Fibroblast of peridontal ligament (primary cell): ENCODE results near the gene ARID1A.

ENCODE experiments used
- DNase-seq: peaks from one replicate; pipeline ENCODE4 v3.0.0-alpha.2; 2010; ENCODE audit errors: extremely low read depth

ARID1A gene

DNA sequence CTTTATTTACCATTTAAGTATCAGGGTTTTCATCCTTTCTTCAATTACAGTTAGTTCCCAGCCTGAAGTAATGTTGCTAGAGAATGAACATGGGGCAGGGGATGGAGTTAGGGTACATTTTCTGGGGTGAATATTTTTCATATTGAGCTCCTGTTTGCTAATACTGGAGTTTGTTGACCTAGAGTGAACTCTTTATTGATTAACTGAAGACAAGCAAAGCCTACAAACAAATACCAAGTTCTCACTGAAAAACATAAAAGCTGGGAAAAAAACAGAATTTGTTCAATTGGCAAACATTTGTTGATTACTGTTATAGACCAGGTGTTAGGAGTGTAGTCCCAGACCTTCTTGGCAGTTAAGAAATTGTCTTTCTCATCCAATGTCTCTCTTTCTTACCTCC lies 63.7 kb downstream of the ARID1A start:
- no peak for DNase-seq

DNA sequence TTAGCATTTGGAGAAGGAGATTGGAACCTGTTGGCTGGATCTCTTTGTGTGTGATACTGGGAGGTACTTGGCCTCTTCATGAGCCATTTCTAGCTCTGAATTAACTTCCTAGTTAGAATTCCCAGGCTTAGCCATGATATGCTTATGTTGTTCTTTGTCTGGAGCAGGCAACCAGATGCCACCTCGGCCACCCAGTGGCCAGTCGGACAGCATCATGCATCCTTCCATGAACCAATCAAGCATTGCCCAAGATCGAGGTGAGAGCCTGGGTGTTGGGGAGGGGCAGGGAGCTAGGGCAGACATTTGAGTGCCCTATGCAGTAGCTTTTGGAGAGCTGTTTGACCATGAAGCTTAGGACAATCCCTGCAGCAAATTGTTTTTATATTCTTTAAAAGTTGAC lies 65.4 kb downstream of the ARID1A start:
- DNase-seq: no peak

DNA sequence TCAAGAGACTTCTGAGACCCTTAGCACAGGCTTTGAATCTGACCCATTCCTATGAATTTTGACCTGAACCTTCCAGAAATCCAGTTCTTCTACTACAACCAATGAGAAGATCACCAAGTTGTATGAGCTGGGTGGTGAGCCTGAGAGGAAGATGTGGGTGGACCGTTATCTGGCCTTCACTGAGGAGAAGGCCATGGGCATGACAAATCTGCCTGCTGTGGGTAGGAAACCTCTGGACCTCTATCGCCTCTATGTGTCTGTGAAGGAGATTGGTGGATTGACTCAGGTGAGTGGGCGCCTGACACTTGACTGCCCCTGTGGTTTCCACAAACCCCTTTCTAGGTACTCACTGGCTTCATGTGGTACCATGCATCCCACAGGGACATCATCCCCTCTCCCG lies 71.9 kb downstream of the ARID1A start:
- no peak for DNase-seq

DNA sequence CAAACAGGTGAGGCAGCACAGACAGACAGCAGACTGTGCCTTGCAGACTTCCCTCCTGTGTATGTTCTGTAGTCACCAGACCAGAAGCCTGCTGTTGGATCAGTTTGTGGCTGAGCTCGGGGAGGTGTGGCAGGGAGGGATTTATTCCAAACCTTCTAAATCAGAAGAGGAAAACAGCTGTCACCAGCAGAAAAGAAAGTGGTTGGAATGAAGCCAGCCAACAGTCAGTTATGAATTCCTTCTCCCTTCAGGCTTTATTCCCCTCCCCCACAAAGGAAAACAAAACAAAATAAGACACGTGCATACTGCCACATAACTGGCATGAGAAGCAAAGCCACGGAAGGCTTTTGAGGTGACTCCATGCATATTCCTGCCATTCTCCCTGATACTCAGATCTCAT lies 72.9 kb downstream of the ARID1A start:
- peak; percentile 69 for DNase-seq

DNA sequence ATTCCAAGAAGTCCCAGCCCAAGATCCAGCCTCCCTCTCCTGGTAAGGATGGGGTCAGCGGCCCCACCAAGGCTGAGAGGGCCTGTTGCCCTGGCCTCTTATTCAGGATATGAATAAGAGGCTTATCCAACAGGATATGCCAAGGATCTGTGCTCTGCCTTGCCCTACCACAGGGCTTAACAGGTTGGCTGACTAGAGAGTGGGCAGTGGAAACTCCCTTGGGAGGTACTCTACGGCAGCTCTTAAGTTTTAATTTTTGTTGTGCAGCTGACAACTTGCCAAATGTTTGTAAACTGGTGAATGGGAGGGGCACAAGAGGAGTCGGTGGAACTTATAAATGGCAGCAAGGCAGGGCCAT lies 75.4 kb downstream of the ARID1A start:
- DNase-seq: no peak

DNA sequence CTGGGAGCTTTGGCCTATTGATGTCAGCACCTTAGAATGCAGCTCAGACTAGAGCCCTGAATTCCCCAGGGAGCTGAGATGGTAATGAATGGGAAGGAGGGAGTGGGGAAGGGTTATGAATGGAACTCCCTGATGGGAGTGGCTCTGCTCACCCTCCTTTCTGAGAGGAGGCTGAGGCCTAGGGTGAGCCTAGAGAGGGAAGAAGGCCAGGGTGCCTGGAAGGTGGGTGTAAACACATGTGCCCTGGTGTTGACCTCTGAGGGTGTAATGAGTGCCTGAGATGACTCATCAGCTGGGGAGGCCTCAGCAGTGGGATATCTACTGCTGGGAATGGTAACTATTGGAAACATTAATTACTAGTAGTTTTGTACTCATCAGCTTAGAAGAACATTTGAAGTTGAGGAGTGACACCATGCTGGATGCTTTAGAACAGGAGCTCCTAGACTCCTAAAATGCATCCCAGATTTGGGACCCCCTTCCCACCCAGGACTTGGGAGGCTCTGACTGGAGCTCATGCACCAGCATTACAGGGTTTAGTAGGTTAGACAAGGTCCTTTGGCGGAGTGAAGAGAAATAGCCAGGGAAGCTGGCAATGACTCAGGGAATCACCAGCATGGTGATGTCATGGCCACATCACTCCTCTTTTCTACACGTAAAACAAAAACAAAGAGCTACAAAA lies 76.0 kb downstream of the ARID1A start:
- peak; percentile 93 for DNase-seq

DNA sequence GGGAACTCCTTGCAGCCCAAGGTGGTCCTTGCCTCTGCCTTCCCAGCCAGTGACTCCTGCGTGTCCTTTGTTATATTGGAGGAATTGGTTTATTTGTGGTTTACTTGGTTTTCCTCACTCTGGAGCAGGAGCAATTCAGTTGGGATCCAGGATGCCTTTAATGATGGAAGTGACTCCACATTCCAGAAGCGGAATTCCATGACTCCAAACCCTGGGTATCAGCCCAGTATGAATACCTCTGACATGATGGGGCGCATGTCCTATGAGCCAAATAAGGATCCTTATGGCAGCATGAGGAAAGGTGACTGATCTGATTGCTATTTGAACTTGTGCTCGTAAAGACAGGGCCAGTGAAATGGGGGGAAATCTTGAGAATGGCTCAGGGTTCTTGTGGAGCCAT lies 76.9 kb downstream of the ARID1A start:
- peak; percentile 94 for DNase-seq

DNA sequence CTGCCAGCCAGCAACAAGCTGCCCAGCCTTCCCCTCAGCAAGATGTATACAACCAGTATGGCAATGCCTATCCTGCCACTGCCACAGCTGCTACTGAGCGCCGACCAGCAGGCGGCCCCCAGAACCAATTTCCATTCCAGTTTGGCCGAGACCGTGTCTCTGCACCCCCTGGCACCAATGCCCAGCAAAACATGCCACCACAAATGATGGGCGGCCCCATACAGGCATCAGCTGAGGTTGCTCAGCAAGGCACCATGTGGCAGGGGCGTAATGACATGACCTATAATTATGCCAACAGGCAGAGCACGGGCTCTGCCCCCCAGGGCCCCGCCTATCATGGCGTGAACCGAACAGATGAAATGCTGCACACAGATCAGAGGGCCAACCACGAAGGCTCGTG lies 78.6 kb downstream of the ARID1A start:
- DNase-seq: no peak

DNA sequence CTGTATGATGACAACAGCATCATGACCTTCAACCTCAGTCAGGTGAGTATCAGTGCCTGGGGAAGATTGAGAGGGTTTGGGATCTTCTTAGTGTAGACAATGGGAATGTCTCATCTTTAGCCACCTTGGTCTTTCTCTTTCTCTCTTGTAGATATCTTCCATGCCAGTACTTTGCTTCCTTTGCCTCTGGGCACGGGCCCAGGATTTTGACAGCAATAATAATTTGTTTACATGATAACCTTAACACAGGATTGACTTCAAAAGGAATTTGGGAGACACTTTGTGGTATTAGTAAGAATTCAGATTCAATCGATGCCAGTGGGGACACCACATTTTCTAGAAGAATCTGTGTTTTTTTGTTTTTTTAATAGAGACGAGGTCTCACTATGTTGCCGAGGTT lies 79.9 kb downstream of the ARID1A start:
- no peak for DNase-seq

DNA sequence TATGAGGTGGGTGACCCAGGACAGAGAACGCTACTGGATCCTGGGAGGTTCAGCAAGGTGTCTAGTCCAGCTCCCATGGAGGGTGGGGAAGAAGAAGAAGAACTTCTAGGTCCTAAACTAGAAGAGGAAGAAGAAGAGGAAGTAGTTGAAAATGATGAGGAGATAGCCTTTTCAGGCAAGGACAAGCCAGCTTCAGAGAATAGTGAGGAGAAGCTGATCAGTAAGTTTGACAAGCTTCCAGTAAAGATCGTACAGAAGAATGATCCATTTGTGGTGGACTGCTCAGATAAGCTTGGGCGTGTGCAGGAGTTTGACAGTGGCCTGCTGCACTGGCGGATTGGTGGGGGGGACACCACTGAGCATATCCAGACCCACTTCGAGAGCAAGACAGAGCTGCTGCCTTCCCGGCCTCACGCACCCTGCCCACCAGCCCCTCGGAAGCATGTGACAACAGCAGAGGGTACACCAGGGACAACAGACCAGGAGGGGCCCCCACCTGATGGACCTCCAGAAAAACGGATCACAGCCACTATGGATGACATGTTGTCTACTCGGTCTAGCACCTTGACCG lies 83.4 kb downstream of the ARID1A start:
- no peak for DNase-seq

DNA sequence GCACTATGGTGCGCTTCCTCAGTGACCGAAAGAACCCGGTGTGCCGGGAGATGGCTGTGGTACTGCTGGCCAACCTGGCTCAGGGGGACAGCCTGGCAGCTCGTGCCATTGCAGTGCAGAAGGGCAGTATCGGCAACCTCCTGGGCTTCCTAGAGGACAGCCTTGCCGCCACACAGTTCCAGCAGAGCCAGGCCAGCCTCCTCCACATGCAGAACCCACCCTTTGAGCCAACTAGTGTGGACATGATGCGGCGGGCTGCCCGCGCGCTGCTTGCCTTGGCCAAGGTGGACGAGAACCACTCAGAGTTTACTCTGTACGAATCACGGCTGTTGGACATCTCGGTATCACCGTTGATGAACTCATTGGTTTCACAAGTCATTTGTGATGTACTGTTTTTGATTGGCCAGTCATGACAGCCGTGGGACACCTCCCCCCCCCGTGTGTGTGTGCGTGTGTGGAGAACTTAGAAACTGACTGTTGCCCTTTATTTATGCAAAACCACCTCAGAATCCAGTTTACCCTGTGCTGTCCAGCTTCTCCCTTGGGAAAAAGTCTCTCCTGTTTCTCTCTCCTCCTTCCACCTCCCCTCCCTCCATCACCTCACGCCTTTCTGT lies 84.6 kb downstream of the ARID1A start:
- DNase-seq: no peak

DNA sequence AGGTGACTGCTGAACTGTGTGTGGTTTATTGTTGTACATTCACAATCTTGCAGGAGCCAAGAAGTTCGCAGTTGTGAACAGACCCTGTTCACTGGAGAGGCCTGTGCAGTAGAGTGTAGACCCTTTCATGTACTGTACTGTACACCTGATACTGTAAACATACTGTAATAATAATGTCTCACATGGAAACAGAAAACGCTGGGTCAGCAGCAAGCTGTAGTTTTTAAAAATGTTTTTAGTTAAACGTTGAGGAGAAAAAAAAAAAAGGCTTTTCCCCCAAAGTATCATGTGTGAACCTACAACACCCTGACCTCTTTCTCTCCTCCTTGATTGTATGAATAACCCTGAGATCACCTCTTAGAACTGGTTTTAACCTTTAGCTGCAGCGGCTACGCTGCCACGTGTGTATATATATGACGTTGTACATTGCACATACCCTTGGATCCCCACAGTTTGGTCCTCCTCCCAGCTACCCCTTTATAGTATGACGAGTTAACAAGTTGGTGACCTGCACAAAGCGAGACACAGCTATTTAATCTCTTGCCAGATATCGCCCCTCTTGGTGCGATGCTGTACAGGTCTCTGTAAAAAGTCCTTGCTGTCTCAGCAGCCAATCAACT lies 85.5 kb downstream of the ARID1A start:
- DNase-seq: no peak

DNA sequence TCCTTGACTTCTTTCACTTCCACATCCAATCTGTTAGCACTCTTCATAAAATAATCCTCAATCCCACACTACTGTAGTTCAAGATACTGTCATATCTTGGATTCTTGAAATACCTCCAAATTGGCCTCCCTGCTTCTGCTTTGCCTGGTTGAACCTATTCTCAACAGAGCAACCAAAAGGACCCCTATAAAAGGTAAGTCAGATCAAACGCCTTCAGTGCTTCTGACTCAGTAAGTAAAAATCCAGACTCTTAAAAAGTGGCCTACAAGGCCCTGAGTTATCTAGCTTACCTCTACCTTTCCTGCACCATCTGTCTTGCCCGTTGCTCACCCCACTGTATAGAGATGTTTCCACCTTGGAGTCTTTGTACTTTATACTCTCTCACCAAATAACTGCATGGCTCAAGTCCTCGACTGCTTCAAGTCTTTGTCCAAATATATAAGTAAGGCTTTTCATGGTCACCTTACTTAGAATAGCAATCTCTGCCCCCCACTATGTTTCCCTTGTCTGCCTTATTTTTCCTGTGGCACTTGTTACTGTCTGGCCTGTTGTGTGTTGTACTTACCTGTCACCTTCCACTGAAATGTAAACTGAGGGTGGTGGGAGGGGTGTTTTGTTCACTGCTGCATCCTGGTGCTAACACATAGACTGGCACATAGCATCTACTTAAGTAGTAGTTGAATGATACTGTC lies 86.9 kb downstream of the ARID1A start:
- no peak for DNase-seq

DNA sequence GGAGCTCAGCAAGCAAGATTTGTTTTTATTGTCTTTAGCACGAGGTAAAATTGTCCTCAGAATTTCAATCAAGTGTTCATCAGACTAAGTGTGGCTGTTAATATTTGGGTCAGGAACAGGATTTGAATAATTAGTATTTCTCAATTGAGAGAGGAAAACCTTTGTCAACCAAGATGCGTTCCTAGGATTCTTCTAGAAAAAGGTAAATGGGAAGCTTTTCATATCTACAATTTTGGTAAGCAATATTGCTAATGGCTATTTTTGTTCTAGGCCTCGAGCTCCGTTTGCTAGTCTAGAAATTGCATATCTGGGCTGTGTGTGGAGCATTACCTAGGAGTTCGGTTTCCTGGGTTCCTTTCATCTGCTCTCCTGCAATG lies 87.8 kb downstream of the ARID1A start:
- DNase-seq: no peak

DNA sequence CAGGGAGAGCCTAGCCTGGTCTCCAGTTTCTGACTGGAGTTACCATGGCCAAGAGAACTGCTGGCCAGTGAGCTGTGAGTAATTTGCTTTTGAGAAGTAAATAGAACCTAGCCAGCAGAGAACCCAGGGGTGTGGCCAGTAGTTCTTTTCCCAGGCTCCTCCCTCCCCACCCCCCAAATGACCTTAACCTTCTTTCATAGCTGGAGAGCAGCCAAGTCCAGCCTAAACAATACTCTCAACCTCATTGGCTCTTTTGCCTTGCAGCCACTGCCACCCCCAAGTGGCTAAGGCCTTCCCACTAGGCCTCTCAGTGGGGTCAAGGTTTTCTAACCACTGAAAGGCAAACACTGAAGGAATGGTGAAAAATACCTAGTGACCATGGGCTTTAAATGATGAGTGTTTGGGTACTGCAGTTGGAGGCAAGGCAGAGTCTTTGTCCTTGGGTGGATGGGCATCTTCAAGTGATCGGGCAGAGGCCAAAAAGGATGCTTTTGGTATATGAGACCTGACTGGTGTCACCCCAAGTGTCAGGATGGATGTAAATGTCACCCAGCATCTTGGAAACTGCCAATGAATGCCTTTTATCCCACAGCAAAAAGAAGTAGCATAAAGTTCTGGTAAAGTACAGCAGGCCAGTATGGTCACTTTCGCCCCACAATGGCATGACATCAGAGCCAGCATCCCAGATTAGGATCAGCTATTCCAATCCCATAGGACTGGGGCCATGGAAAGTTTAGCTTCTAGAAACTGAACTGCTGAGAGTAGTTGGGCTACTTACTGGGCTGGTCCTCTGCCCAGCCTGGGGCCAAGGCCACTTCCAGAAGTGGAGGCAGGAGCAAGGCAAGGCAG lies 88.4 kb downstream of the ARID1A start:
- DNase-seq: peak; percentile 82

DNA sequence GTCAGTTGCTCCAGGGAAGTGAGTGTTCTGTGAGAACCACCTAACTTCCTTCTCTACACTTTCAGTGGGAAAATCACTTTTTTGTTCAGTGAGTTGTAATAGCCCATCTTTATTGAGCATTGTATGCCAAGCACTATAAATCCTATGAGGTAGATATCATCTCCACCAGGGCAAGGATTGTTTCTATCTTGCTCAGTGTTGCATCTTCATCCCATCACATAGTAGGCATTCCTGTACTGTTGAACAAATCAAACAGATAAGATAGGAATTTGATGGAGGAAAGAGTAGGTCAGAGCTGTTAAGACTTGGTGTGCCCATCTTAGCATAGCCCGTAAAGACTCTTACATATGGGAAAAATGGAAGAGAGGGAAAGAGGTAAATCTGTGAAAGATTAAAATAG lies 89.1 kb downstream of the ARID1A start:
- no peak for DNase-seq

DNA sequence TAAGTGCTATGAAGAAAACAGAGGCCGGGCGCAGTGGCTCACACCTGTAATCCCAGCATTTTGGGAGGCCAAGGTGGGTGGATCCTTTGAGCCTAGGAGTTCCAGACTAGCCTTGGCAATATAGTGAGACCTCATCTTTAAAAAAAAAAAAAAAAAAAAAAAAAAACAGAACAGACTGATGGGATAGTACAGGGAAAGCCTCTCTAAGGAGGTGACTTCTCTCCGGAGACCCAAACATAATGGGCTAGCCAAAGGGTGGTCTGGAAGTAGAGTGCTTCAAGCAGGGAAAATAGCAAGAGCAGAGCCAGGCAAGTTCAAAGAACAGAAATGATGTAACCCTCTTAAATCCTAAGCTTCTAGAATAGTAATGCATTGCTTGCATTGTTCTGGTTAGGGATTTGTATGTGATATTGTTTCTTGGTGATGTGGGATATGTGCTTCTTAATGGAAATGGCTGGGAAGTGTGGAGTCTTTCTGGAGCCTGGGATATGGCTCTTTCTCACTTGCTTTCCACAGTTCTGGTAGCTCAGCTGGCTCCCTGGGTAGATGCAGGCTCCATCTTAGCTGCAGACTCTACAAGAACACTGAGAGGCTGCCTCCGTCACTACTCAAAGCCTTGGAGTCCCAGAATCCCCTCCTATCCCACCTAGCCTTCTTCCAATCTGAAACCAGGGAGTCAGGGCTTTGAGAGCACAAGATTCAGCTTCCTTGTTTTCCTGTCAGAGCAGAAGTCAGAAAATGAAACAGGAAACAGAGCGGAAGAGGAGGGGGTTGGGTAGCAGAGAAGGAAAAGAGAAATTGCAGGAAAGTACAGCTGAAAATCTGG lies 90.0 kb downstream of the ARID1A start:
- peak; percentile 70 for DNase-seq

DNA sequence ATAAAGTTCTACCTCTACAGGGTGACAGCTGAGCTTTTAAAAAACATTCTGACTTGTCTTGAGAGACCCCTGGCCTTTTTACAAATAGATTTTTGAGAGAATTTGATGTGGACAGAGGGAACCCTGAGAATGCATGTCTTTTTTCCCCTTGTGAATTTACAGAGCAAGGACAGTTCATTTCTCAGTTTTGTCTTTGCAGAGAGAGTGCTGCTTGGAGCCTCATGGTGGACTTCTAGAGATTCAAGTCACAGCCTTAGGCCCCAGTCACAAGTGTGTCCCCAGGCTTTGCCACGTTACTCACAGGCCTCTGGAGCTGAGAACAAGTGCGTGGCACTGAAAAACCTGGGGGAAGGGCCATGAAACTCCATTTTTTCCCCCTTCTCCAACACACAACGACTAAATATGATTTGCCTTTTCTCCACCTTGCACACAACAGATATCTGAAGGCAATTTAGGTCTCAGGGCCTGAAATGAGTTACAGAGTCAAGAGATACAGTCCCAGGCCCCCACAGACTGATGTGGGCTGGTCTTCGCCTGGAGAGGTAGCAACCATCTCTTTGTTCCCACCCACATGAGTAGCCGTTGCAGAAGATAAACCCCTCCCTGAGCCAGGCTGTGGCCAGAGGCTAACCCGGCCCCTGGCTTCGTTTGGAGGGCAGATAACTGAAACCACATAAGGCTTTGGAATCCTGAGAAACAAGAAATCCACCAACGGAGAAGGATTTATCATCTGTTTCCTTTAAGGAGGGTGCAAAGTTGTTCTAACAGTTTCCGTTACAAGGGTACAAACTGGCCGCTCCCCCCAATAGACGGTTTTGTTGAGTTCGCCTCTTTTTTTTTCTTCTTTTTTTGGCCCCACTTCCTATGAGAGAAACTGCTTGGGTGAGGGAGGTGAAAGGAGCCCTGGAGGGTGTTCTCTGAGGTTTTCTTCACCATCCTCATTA lies 90.9 kb downstream of the ARID1A start:
- DNase-seq: peak; percentile 83

DNA sequence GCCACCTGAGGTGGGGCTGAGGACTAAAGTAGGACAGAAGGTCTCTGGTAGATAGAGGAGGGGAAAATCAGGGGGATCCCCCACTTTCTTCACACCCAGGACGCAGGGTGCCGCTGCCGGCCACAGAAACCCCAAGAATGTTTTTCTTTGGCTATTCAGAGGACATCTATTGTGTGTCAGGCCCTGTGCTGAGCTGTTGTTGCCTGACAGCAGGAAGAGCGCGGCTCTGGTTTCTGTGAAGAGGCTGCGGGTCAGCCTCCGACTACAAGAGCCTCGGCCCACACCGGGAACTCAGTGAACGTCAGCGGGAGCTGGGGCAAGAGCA lies 91.5 kb downstream of the ARID1A start:
- DNase-seq: no peak
